ENCODE results near the gene KRTAP5-7.
"Not testable (repeated sequence)": the region's sequence is repeated elsewhere in the genome, so short reads cannot be mapped to it uniquely, and the experiment has no call there.

Gene KRTAP5-7

DNA sequence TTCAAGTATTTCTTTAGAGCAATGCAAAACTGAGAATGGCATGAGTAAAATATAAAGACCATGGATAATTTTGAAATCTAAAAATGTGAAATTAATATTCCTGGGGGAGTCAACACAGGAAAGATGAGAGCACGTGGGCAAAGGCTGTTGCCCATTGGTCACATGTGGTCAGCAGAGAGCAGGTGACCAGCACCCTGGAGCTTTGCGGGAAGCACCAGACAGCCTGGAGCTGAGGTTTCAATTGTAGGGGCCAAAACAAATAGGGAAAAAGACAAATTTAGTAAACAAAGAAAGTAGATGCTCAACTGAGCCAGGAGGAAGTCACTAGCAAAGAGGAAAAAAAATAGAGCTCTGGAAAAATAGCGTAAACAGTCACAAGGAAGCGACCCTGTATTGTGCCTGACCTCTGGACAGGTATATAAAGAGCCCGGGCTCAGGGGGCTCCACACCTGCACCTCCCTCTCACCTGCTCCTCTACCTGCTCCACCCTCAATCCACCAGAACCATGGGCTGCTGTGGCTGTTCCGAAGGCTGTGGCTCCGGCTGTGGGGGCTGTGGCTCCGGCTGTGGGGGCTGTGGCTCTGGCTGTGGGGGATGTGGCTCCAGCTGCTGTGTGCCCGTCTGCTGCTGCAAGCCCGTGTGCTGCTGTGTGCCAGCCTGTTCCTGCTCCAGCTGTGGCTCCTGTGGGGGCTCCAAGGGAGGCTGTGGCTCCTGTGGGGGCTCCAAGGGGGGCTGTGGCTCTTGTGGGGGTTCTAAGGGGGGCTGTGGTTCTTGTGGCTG is at the start of gene KRTAP5-7:
TSS of gene KRTAP5-7 (plus strand) at position 472 of the 780 bp plus-strand sequence. CDS start at position 506, 34 bp downstream.
- not testable (repeated sequence) for DNase-seq

DNA sequence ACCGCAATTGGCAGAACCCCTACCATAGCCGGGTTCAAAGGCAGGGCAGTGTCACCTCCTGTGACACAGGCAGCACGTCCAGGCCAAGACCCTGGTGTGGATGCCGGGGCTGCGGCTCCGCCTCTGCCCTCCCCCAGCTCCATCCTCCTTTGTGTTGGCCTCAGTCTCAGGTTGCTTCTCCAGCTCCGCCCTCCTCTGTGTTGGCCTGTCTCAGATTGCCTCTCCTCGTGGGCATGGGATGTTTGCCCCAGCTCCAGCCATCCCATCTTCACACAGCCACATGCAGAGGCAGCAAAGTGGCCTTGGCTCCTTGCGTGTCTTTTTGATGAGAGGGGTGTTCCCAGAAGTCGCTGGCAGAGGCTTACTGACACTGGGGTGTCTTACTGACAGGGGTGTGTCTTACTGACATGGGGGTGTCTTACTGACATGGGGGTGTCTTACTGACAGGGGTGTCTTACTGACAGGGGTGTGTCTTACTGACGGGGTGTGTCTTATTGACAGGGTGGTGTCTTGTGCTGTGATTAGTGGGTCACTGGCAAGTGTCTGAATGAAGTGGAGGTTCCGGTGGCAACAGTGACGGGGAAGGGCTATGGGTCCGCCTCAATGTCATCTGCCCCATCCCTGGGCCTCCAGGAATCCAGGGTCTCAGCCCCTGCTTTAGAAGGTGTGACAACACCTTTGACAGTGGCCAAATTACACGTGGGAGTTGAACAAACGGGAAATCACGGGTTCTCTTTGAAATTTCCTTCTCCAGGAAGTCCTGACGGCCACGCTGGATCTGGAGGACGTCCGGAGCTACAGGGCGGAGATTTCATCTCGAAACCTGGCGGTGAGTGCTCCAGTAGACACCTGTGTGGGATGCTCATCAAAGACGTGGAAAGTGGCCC is 49.2 kb upstream of the KRTAP5-7 start:
- no peak for DNase-seq

DNA sequence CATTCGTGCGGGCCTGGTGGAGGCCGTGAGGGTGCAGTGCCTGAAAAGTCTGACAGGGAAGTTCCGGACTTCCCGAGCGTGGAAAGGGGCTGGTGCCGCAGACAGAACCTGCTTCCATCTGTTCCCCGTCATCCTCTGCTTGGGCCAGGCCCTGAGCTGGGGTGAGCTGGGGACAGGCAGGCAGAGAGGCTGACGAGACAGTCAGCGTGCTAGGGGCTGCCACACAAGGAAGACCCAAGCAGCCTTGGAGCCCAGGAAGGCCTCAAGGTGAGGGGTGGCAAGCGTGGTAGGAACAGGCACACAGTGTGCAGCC is 48.6 kb upstream of the KRTAP5-7 start:
- no peak for DNase-seq

GRCh38 chr11:71481101-71481960 is 45.7 kb upstream of the KRTAP5-7 start:
- no peak for DNase-seq

GRCh38 chr11:71482216-71482615 is 44.9 kb upstream of the KRTAP5-7 start:
- DNase-seq = no peak

- no peak for DNase-seq
Measured at GRCh38 chr11:71482746-71483364, 44.2 kb upstream of the KRTAP5-7 start.

GRCh38 chr11:71483692-71484091 is 43.4 kb upstream of the KRTAP5-7 start:
- DNase-seq = no peak

GRCh38 chr11:71484248-71485062 is 42.6 kb upstream of the KRTAP5-7 start:
- DNase-seq = no peak

- no peak for DNase-seq
Measured at GRCh38 chr11:71485063-71485399, 42.0 kb upstream of the KRTAP5-7 start.

DNA sequence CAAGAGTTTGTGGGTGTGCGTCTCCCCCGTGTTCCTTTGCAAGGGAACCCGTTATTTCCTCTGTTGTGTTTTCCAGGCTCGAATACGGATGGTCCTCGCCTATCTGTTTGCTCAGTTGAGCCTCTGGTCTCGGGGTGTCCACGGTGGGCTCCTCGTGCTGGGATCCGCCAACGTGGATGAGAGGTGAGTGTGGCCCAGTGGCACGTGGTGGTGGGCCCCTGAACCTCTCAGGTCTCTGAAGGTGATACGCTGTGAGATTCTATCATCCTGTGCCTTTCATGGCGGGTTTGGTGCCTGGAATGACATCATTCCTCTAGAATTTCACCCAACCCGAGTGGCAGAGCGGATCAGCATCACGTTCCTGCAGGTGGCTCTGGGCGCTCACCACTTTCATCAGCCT is 41.6 kb upstream of the KRTAP5-7 start:
- no peak for DNase-seq

GRCh38 chr11:71486320-71486719 is 40.7 kb upstream of the KRTAP5-7 start:
- DNase-seq = no peak

DNA sequence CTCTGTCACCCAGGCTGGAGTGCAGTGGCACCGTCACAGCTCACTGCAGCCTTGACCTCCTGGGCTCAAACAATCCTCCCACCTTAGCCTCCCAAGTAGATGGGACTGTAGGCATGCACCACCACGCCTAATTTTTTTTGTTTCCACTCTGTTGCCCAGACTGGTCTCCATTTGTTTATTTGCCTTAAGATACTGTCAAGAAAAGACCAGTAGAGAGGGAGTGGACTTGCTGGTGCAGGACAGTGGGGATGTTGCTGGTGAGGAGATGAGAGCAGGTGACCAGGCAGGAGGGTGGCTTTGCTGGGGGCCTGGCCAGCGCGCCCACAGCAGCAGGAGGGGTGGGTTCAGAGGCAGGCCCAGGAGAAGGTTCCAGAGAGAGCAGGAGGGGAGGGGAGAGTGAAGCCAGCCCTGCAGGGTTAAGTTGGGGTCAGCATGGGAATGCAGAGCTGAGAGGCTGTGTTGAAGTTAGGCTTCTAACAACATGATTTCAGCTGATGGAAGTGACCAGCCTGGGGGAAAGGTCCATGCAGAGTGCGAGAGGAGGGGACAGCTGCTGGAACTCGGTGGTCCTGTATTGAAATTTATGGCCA is 38.3 kb upstream of the KRTAP5-7 start:
- no peak for DNase-seq

DNA sequence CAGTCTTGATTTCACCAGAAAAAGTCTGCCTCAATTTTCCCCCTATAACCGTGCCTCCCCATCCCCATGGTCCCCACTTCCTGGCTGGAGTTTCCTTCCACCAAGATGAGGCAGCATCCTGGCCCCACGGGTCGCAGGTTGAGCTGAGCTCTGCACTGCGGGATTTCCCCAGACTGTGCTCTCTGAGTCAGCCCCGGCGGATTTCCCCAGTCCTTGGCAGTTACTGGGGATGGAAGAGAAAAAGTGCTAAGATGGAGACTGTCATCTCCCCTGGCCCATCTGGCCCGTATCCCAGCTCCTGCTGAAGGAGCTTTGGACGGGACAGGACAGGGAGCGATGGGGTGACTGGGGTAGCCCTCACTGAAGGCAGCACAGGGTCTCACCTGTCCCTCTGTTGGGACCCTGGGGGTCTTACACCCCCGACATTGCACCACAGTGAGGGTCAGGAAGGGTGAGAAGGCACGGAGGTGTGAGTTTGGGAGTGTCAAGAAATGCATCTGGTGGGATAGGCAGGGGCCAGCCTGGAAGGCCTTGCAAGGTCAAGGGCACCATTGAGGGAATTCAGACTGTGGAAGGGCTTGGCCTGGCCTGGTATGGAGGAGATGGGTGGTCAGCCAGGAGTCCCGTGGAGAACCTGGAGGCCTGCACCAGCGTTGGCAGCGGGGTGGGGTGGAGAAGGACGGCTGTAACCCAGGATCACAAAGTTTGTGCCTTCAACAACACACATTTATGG is 37.6 kb upstream of the KRTAP5-7 start:
- DNase-seq = no peak

DNA sequence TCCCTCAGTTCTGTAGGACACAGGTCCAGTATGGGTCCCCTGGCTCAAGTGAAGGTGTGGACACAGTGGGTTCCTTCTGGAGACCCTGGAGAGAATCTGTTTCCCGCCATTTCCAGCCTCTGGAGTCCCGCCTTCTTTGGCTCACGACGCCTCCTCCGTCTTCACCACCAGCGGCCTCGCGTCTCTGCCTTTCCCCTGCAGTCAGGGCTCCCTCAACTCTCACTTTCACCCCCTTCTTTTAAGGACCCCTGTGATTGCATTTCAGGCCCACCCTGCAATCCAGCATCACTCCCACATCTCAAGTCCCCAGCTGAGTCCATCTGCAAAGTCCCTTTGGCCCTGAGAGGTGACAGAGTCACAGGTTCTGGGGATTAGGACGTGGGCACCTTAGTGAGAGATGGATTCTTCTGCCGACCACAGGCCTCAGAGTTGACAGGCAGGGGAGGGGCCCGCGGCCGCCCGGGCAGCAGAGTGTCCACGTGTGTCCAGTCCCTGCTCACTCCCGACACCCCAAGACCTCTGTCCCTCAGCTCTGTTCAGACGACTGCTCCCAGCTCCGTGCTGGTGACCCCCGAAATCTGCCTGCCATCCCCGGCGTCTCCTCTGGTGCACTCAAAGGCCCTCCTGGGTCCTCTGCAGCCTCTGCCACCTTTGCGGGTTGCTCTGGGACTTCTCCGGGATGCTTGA is 36.9 kb upstream of the KRTAP5-7 start:
- DNase-seq = no peak

DNA sequence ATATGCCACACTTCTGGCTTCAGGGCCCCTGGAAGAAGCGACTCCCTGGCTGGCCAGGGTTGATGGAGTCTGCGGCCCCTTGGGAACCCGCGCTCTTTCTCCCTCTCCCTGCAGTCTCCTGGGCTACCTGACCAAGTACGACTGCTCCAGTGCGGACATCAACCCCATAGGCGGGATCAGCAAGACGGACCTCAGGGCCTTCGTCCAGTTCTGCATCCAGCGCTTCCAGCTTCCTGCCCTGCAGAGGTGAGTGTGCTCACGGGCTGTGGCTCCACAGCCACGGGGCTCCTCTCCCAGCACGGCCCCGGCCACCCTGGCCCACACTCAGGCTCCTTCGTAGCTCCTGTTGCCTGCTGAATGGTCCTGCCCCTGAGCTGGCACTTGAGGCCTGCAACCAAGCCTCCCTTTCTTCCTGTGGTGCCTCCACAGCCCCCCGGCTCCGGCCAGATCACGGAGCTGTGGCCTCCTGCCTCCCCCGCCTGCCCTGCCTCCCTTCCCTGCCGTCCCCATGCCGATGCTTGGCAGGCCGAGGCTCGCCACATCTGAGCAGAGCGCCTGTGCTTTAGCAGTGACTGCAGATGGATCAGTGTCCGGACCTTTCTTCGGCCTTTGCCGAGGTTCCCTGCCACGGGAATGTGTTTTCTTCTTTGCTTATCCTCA is 36.2 kb upstream of the KRTAP5-7 start:
- DNase-seq = no peak

DNA sequence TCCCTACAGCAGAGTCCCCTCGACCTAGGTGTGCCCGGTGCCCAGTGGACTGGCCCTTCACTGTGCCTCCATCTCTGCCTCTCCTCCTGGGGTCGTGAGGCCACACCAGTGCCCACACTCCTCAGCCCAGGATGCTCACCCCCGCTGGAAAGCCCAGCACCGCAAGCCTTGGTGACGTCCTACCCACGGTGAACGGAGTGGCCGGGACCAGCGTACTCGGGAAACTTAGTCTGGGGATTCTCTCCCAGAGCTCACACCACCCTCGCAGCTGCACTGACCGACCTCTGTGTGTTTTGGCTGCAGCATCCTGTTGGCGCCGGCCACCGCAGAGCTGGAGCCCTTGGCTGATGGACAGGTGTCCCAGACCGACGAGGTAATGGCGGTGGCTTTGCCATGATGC is 35.5 kb upstream of the KRTAP5-7 start:
- no peak for DNase-seq

DNA sequence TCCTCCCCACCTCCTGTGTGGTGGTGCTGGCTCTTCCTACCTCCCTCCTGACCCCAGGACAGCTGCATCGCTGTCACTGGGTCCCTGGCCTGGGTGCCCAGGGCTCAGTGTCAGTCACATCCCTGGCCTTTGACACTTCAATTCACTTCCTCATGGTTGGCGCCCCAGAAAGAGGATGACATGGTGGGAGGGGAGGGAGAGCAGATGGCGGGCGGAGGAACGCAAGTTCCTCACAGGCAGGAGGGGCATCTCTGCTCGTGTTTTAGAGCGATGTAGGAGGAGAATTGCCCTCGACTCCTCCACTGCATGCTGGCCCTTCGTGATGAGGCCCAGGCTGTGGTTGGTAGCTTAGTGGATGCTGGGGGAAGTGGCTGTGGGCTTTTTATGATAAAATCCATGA is 35.1 kb upstream of the KRTAP5-7 start:
- DNase-seq = no peak

GRCh38 chr11:71495286-71496230 is 31.5 kb upstream of the KRTAP5-7 start:
- no peak for DNase-seq
